Measurements from ENCODE around the gene NOTCH2. TPM values are rescaled to one million over a fixed set of nuclear protein-coding genes. Genes with fewer than 3 reads are reported as not detected.

The NOTCH2 gene
- total RNA-seq, 2 experiments from 2014 or later: 64.0 to 76.0 TPM

GRCh38 chr1:119940697-119941096 is 128.8 kb downstream of the NOTCH2 start:
- ChIA-PET POLR2A (no interaction called here), CTCF (interaction anchor here (1.6 kb wide), 1 partner anchor 8 kb away, joined by 4 read pairs; no protein-coding TSS in a partner anchor)
- no peak overlapping the region for H3K4me3 Mint-ChIP-seq
- no peaks in the 10 kb centered on the region for H3K9me3 Mint-ChIP-seq
- no peak overlapping the region for H3K27ac Mint-ChIP-seq
- H3K36me3 Mint-ChIP-seq (ENCODE audit: low read depth): peaks cover 31% of the 10 kb centered on the region
- no peaks in the 10 kb centered on the region for H3K27me3 Mint-ChIP-seq
- peaks cover 4% of the 10 kb centered on the region for H3K4me1 Mint-ChIP-seq
- DNase-seq: no peak

GRCh38 chr1:119937198-119937597 is 132.3 kb downstream of the NOTCH2 start:
- Mint-ChIP-seq H3K27me3 (no peaks in the 10 kb centered on the region), H3K9me3 (peaks cover 8% of the 10 kb centered on the region), H3K4me3 (no peak overlapping the region), H3K4me1 (peaks cover 4% of the 10 kb centered on the region), H3K36me3 (ENCODE audit: low read depth) (peaks cover 64% of the 10 kb centered on the region), H3K27ac (no peak overlapping the region)
- CTCF ChIA-PET: interaction anchor here (1.1 to 1.7 kb wide), 2 partner anchors 11 to 13 kb away, joined by 3 to 6 read pairs; no protein-coding TSS in a partner anchor
- DNase-seq: no peak
- POLR2A ChIA-PET: interaction anchor here (0.8 kb wide), 1 partner anchor 35 kb away, joined by 5 read pairs; no protein-coding TSS in a partner anchor

GRCh38 chr1:119935915-119936314 is 133.5 kb downstream of the NOTCH2 start:
- Mint-ChIP-seq H3K27me3 (no peaks in the 10 kb centered on the region), H3K9me3 (peaks cover 8% of the 10 kb centered on the region), H3K4me3 (no peak overlapping the region), H3K4me1 (peaks cover 4% of the 10 kb centered on the region), H3K27ac (no peak overlapping the region), H3K36me3 (ENCODE audit: low read depth) (peaks cover 61% of the 10 kb centered on the region)
- CTCF ChIA-PET: interaction anchor here (1.7 kb wide), 1 partner anchor 15 kb away, joined by 6 read pairs; no protein-coding TSS in a partner anchor
- no peak for DNase-seq
- POLR2A ChIA-PET: no interaction called here

GRCh38 chr1:119935373-119935772 is 134.1 kb downstream of the NOTCH2 start:
- ChIA-PET CTCF (no interaction called here), POLR2A (no interaction called here)
- no peak overlapping the region for H3K27ac Mint-ChIP-seq
- H3K4me3 Mint-ChIP-seq: no peak overlapping the region
- no peaks in the 10 kb centered on the region for H3K27me3 Mint-ChIP-seq
- peaks cover 1% of the 10 kb centered on the region for H3K4me1 Mint-ChIP-seq
- no peak for DNase-seq
- H3K36me3 Mint-ChIP-seq (ENCODE audit: low read depth): peaks cover 58% of the 10 kb centered on the region
- peaks cover 8% of the 10 kb centered on the region for H3K9me3 Mint-ChIP-seq

- Mint-ChIP-seq H3K27me3 (no peaks in the 10 kb centered on the region), H3K36me3 (ENCODE audit: low read depth) (peaks cover 52% of the 10 kb centered on the region), H3K9me3 (peaks cover 8% of the 10 kb centered on the region), H3K4me1 (no peaks in the 10 kb centered on the region), H3K27ac (no peak overlapping the region), H3K4me3 (no peak overlapping the region)
- ChIA-PET POLR2A (no interaction called here), CTCF (no interaction called here)
- DNase-seq: no peak
Measured at GRCh38 chr1:119933397-119933796, 136.1 kb downstream of the NOTCH2 start.

- no peak overlapping the region for H3K27ac Mint-ChIP-seq
- DNase-seq: no peak
- no peaks in the 10 kb centered on the region for H3K27me3 Mint-ChIP-seq
- H3K36me3 Mint-ChIP-seq (ENCODE audit: low read depth): peaks cover 40% of the 10 kb centered on the region
- ChIA-PET POLR2A (no interaction called here), CTCF (interaction anchor here (1.1 kb wide), 1 partner anchor 188 kb away, joined by 3 read pairs; no protein-coding TSS in a partner anchor)
- H3K4me3 Mint-ChIP-seq: no peak overlapping the region
- H3K4me1 Mint-ChIP-seq: no peaks in the 10 kb centered on the region
- peaks cover 8% of the 10 kb centered on the region for H3K9me3 Mint-ChIP-seq
Measured at GRCh38 chr1:119929643-119930315, 139.7 kb downstream of the NOTCH2 start.

GRCh38 chr1:119926553-119926952 is 142.9 kb downstream of the NOTCH2 start:
- DNase-seq: no peak
- Mint-ChIP-seq H3K27ac (no peak overlapping the region), H3K36me3 (ENCODE audit: low read depth) (peaks cover 35% of the 10 kb centered on the region), H3K9me3 (no peaks in the 10 kb centered on the region), H3K4me1 (no peaks in the 10 kb centered on the region), H3K27me3 (no peaks in the 10 kb centered on the region), H3K4me3 (no peak overlapping the region)
- ChIA-PET POLR2A (no interaction called here), CTCF (interaction anchor here (2.6 kb wide), 1 partner anchor 41 kb away, joined by 6 read pairs; no protein-coding TSS in a partner anchor)

- Mint-ChIP-seq H3K27ac (no peak overlapping the region), H3K9me3 (no peaks in the 10 kb centered on the region), H3K36me3 (ENCODE audit: low read depth) (peaks cover 43% of the 10 kb centered on the region), H3K4me3 (no peak overlapping the region), H3K27me3 (no peaks in the 10 kb centered on the region), H3K4me1 (no peaks in the 10 kb centered on the region)
- CTCF ChIA-PET: interaction anchor here (1.0 kb wide), 1 partner anchor 40 kb away, joined by 3 read pairs; no protein-coding TSS in a partner anchor
- POLR2A ChIA-PET: no interaction called here
- no peak for DNase-seq
Measured at GRCh38 chr1:119924948-119925898, 144.2 kb downstream of the NOTCH2 start.

GRCh38 chr1:119920104-119920968 is 149.1 kb downstream of the NOTCH2 start:
- DNase-seq: no peak
- ChIA-PET POLR2A (no interaction called here), CTCF (interaction anchor here (0.7 to 0.9 kb wide), 2 partner anchors 10 to 12 kb away, joined by 3 read pairs; no protein-coding TSS in a partner anchor)
- Mint-ChIP-seq H3K27me3 (no peaks in the 10 kb centered on the region), H3K36me3 (ENCODE audit: low read depth) (peaks cover 71% of the 10 kb centered on the region), H3K27ac (no peak overlapping the region), H3K9me3 (no peaks in the 10 kb centered on the region), H3K4me3 (no peak overlapping the region), H3K4me1 (no peaks in the 10 kb centered on the region)

- H3K9me3 Mint-ChIP-seq: no peaks in the 10 kb centered on the region
- H3K4me1 Mint-ChIP-seq: no peaks in the 10 kb centered on the region
- no peak overlapping the region for H3K4me3 Mint-ChIP-seq
- POLR2A ChIA-PET: no interaction called here
- no peak overlapping the region for H3K27ac Mint-ChIP-seq
- H3K27me3 Mint-ChIP-seq: no peaks in the 10 kb centered on the region
- DNase-seq: no peak
- CTCF ChIA-PET: interaction anchor here (0.7 kb wide), 1 partner anchor 11 kb away, joined by 3 read pairs; no protein-coding TSS in a partner anchor
- H3K36me3 Mint-ChIP-seq (ENCODE audit: low read depth): peaks cover 73% of the 10 kb centered on the region
Measured at GRCh38 chr1:119919241-119919640, 150.2 kb downstream of the NOTCH2 start.

GRCh38 chr1:119918301-119918700 is 151.2 kb downstream of the NOTCH2 start:
- POLR2A ChIA-PET: no interaction called here
- Mint-ChIP-seq H3K4me3 (no peak overlapping the region), H3K9me3 (no peaks in the 10 kb centered on the region), H3K27ac (no peak overlapping the region), H3K36me3 (ENCODE audit: low read depth) (peaks cover 76% of the 10 kb centered on the region), H3K4me1 (no peaks in the 10 kb centered on the region), H3K27me3 (no peaks in the 10 kb centered on the region)
- CTCF ChIA-PET: interaction anchor here (1.1 kb wide), 1 partner anchor 69 kb away, joined by 3 read pairs; no protein-coding TSS in a partner anchor
- DNase-seq: no peak

- Mint-ChIP-seq H3K4me1 (no peaks in the 10 kb centered on the region), H3K27me3 (no peaks in the 10 kb centered on the region), H3K9me3 (no peaks in the 10 kb centered on the region), H3K4me3 (no peak overlapping the region), H3K36me3 (ENCODE audit: low read depth) (peaks cover 73% of the 10 kb centered on the region), H3K27ac (no peak overlapping the region)
- DNase-seq: no peak
- ChIA-PET CTCF (interaction anchor here (1.1 kb wide), 1 partner anchor 70 kb away, joined by 3 read pairs; no protein-coding TSS in a partner anchor), POLR2A (no interaction called here)
Measured at GRCh38 chr1:119917304-119918055, 152.0 kb downstream of the NOTCH2 start.
